Stimulated activated naive CD4-positive, alpha-beta T cell (primary cell): ENCODE measurements around the gene CARD14.
"Not testable (repeated sequence)": the region's sequence is repeated elsewhere in the genome, so short reads cannot be mapped to it uniquely, and the experiment has no call there.

Experiments used
- DNase-seq, 6 experiments: peaks; one replicate each; lab custom pipeline; 2025; lab: John Stamatoyannopoulos, UW

Gene CARD14

GRCh38 chr17:80253631-80254395 lies 84.0 kb downstream of the CARD14 start:
- DNase-seq = no peak

GRCh38 chr17:80254396-80255251 lies 84.8 kb downstream of the CARD14 start:
- no peak for DNase-seq

GRCh38 chr17:80256034-80256350 lies 86.2 kb downstream of the CARD14 start:
- no peak for DNase-seq

- no peak for DNase-seq
Observed at GRCh38 chr17:80257716-80258213, 87.9 kb downstream of the CARD14 start.

- not testable (repeated sequence) for DNase-seq
Observed at GRCh38 chr17:80258296-80258695, 88.5 kb downstream of the CARD14 start.
